Dedifferentiated amniotic fluid mesenchymal stem cell (primary cell): ENCODE measurements around the gene LBR.

ENCODE experiments used
- DNase-seq: peaks from one replicate; pipeline ENCODE4 v3.0.0-alpha.2; 2016; ENCODE audit errors: extremely low spot score

The LBR gene

DNA sequence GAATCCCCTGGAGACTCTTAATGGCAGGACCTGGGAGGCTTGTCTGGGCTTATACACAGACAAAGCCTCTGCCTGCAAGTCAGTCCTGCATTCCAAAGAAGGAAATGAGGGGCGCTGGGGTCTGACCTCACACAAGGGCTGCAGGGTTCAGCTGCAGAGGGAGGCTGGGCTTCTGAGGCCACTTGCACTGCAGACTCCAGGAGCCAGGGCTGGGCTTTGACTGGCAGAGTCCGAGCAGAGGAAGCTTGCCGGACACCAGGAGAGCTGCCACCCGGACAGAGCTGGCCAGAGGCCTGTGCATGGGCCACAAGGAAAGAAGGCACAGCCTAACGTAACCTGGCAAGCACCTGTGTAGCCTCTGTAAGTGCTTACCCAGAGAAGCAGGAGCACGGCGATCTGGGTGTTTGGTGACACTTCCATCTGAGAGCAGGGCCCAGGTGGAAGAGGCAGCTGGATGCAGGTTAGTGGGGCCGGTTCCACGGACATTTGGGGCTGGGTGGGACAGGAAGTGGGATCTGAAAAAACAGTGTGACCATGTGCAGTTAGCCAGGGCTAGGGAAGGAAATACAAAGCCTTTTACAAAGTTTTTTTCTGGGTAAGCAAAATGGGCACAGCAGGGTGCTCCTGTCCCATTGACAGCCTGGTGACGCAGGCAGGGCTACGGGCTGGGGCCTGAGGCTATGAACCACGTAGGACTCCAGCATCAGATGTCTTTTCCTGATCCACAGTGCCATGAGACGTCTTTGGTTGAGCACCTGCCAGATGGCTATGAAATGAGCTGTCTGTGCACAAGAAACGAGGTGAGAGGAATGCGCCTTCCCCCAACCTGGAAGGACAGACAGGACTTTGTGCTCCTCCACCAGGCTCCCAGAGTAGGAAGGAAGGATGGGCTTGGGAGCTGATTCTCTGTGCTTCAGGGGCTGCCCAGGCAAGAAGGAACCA lies 37.3 kb upstream of the LBR start:
- no peak for DNase-seq

DNA sequence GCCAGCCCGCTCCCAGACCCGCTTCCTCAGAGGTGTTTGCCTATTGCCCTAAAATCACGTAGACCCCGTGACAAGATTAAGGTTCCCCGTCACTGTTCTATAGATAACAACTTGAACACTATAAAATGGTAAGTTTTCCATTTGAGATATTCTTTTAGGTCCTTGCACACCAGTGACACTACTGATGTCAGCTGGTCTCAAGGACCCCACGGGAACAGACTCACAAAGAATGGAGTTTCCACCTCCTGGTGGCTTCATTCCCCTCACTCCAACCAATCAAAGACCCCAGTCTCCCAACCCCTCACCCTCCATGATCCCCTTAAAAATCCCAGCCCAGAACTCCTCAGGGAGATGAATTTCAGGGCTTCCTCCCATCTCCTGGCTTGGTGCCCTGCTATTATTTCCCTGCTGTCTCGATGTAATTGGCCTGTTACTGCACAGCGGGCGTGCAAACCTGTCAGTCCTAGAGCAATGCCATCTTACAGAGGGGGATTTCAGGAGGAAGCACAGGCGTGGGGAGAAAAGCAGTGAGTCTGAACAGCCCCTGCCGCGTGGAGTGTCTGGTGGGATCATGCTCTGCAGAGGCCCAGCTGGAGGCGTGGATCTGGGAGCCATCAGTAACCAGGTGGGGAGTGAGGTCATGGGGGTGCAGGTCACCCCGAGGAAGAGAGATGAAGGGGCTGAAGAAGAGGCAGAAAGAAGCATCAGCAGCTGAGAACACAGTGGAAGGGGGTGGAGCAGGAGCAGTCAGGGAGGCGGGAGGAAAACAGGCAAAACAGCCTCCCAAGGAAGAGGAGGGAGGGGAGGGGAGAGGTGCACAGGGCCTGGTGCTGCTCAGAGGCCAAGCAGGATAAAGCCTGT lies 35.1 kb upstream of the LBR start:
- DNase-seq, result no peak

DNA sequence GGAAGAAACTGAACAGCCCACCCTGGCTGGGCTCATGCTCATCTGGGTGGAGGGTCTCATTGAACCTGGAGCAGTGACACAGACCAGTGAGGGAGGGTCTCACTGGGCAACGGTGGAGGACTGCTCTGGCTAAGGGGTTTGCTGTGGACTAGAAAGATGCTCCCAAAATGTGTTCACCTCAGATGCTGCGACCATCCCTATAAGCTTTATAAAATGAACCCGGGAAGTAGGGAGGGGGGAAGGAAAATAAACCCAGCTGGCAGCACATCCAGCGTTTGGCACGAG lies 34.5 kb upstream of the LBR start:
- DNase-seq, result no peak

DNA sequence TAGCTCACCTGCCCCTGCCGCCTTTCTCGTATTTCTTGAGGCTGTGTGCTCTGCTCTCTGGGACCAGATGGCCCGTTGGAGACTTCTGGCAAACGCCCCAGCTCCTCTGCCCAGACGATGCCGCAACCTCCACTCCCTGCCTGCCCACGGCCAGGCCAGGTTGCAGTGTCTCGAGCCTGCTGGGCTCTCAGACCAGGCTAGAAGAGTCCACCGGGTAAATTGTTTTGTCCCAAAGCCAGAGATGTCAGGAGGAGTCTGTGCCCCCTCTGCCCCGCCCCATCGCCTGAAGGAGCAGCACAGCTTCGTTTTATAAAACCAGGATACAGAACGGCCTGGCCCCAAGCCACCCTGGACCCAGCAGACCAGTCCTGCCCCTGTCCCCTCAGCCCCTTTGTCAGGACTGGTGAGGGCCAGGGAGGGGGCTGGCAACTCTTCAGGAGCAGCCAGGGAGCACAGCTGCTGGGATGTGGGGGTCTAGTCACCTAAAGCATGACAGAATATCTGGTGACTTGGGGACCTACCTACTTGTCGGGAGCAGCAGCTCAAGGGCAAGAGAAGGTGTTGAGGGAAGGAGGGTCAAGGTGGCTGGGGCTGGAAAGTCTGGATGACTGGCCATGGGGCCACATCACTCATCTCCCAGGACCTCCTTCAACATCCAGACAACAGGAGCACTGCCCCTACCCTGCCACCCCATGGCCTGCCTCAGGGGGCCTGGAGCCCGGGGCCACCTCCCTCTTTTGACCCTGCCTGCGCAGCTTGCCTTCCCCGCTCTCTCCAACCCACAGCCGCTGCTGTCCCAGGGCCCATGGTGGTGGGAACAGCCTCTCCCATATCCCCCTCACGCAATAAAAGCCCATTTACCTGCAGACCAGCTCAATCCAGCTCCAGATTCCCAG lies 33.9 kb upstream of the LBR start:
- no peak for DNase-seq

DNA sequence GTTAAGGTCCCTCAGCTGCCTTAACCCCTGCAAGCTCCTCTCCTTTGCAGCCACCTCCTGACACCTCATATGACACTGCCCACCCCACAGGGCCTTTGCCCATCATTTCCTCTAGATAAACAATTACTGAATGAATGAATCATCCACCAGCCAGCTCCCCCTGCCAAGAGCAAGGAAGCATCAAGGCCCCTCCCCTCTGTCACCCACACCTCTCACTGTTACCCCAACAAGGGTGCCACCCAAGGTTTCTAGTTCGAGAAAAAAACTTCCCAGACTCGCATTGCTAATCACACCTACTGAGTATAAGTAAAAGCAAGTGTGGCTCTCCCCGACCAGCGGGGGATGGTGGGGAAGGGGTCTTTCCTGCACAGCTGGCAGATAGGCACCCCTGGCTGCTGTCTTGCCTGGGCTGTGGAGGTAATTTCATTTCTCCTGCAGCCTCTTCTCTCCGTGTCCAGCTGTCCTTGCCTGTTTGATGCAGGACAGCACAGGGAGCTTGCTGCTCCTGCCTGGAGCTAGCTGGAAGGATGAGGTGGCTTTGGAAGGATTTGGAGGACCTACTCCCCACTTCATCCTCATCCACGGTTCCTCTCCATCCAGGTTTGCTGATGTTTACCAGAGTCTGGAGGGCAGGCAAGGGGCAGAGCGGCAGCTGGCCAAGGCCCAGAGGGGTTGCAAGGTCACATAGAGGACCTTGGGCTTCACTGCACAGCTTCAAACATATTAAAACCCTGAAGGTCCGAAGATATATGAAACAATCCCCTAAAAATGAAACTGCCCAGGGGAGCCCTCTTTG lies 33.1 kb upstream of the LBR start:
- no peak for DNase-seq

DNA sequence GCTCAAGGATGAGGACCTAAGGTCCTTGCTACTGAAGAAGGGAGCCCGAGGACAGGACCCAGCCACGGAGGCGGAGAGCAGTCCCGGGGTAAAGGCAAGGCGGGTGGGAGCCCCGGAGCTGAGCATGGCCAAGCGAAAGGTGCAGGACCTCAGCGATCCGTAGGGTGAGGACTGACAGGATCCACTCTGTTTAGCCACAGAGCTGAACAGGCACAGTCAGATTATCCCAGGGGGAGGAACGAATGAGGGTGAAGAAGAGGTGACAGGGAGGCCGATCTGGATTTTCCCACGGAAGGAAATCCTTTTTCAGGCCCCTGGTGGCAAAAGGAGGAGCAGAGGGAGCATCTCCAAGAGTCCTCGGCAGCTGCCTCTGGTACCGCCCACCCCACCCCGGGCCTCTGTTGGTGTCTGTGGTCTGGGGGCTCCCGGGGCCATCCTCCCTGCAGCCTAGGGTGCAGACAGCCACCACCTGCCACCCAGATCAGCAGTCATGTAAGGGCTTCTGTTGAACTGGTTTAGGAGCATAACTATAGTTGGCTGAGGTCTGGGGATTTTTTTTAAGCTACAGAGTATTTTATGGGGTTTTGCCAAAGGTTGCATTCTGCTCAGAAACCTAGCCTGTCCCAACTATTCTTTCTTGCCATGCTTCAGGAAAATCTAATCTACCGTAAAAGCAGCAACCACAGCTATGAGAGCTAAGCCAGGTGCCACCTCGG lies 32.3 kb upstream of the LBR start:
- DNase-seq, result no peak

DNA sequence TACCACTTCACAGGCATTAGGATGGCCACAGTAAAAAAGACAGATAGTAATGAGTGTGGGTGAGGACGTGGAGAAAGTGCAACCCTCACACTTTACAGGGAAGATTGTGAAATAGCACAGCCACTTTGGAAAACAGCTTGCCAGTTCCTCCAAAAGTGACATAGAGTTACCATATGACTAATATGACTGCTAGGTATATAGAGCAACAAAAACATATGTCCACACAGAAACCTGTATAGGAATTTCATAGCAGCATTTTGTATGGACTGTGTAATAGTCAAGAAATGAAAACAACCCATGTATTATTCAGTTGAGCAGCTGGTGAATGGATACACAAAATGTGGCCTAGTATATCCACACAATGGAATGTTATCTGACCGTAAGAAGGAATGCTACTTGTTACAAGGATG lies 30.4 kb upstream of the LBR start:
- DNase-seq, result no peak

DNA sequence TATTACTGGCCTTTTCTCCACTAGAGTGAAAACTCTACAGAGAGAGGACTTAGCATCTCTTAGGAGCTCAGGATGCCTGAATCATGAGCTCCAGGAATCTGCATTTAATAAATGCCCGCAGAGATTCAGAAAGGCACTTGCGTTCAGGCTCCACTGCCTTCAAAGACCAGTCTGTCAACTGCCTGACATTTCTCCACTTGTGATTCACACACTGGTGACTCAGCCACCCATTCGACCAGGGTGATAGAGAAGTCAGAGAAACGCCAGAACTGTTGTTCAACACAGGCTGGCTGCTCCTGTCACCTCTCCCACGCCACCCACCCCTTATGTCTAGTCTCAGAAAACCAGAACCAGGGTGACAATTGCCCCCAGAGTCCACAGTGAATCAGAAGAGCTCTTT lies 26.9 kb upstream of the LBR start:
- DNase-seq, result peak; percentile 63

DNA sequence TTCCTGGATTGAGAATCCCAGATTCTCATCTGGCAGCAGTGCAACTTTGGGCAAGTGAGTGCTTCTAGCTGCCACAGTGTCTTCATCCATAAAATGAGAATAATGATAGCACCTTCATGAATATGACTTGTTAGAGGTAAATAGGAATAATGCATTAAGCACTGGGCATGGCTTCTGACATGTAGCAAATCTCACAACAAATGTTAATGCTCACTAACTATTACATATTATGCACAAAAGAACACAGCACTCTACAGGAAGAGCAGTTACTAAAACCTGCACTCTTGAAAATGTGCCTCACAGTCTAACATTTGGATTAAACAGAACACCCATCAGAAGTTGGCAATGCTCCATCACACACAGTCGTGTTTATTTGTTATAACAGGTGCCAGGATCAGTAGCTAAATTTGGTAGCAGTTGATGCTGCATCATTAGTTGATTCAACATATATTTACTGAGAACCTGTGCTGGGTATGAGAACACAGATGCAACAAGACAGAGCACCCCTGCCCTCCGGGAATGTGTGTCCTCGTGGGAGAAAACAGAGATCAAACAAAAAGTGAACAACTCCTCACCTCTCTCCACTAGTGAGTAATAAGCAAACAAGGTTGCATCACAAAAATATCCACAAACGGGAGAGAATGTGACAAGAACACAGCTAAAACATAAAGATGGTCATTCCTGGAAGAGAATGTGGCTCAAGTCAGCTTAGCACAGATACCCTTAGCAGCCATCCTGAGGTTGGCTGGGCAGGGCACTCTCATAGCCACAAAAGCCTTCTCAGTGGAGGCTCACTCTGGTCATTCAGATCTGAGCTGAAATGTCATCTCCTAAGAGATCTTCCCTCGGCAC lies 26.2 kb upstream of the LBR start:
- DNase-seq, result no peak

DNA sequence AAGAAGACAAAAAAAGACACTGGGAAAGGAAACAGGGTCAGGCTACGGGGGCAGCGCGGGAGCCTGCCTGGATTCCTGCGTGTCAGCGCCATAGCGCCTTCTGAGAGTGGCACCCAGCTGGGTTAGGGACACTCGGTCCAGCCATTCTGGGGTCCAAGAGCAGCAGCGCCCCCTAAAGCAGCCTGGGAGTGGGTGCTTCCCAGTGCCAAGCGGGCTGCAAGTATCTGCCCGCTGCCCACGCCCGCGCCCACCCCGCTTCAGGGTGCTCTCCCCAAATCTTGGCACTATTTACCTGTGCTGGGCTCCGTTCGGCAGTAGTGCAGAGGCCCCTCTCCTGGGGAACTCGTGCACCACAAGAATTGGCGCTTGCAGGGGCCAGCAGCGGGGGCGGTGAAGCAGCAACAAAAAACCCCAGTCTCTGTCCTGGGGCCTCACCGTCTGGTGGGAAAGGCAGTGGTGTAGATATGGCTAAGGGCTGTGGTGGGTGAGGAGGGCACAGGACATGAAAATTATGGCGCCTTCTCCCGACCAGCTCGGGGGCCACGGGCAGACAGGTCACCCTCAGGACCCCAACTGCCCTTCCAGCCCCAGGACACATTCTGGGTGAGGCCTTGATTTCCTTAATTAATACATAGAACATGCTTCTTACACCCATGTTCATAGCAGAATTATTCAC lies 24.1 kb upstream of the LBR start:
- no peak for DNase-seq

DNA sequence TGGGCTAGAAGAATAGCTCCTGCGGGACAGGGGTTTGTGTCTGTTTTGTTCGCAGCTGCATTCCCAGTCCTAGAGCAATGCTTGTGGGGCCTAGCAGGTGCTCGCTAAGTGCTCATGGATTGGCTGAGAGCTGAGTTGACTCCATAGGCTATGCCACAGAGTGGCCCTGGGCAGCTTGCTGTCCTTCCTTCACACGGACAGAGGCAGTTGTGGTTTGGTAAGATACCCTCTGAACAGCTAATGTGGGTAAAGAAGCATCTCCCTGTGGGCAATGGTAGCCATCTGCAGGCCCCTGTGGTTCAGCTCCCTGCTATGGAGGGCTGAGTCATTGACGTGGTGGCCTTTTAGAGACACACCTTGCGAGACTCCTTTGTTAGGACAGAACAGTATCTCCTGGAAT lies 23.5 kb upstream of the LBR start:
- no peak for DNase-seq

DNA sequence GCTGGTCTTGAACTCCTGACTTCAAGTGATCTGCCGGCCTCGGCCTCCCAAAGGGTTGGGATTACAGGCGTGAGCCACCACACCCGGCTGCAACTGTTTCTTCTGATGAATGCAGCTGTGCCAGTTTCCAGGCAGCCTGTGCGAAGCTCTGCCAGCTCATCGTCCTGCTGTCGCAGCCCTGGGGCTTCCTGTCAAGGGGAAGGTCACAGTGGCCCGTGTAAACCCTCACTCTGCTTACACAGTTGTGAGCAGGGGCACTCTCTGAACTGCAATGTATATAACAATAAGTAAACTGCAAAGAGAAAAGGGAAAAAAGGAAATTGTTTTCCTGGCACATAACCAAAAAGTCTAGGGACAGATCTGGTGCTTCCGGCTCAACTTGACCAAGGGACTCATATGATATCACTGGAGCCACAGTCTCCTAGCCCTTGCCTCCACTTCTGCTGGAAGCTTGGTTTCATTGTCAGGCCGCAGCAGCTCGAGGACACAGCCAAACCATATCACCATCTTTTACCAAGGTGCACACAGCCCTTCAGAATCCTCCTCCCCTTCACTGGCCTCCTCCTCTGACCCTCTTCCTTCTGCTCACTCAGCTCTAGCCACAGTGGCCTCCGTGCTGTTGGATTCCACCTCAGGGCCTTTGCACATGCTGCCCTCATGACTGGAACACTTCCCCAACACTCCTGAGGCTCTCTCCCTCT lies 22.8 kb upstream of the LBR start:
- DNase-seq, result no peak

DNA sequence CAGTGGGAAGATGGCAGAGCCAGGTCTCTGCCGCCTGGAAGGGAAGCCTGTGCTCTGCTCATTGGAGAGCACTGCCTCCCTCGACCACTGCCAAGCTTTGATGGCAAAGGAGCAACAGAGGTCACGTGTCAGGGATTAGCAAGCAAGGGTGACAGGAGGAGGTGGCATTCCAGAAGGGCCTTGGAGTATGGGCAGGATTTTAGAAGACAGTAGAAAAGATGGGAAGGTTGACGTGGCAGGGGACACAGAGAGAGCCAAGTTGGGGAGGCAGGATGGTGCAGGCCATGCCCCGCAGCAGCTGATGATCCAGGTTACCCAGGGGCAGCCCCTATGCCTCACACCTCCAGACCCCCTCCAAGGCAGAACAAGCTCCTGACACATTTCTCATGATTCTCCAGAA lies 21.9 kb upstream of the LBR start:
- no peak for DNase-seq

DNA sequence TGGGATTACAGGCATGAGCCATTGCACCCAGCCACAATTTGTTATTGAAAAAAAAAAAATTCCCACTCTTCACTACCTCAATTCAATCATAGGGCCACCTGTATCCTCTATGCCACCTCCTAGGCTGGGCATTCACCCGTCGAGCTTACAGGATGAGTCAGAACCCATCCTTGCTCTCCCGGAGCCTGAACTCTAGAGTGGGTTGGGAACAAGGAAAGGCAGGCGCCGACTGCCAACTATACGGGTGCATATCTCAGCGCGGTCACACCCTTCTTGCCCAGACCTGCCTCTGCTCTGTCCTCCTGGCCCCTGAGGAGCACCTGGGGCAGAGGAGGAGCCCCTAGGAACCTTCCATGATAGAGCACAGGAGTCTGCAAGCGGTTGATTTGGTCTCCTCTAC lies 21.4 kb upstream of the LBR start:
- DNase-seq, result no peak

DNA sequence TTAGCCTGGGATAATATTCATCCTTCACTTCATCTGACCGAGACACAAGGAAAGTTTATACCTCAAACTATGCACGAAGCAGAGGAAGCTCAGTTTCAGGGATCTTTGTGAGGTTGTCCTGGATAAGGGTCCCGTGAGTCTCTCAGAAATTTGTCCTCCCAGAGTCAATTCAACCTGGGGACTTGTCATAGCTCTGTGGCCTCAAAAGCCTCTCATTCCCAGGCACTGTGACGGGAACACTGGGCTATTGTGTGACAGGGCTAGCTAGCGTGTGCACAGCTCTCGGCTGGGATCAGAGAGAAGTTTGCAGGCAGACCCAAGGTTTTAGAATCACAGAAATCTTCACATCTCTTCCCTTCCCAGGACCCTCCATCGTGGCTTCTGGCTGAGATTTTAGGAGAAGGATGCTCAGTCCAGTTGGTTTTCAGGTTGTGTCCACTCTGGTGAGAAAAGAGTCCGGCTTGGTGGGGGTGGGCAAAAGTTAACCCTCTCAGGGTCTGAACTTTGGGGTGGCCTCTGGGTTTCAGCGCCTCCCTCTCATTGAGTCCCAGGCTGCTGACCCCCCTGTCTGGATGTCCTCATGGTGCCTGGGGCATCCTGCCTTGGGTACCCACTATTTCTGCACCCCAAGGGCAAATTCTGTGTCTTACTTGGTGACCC lies 20.4 kb upstream of the LBR start:
- DNase-seq, result no peak

DNA sequence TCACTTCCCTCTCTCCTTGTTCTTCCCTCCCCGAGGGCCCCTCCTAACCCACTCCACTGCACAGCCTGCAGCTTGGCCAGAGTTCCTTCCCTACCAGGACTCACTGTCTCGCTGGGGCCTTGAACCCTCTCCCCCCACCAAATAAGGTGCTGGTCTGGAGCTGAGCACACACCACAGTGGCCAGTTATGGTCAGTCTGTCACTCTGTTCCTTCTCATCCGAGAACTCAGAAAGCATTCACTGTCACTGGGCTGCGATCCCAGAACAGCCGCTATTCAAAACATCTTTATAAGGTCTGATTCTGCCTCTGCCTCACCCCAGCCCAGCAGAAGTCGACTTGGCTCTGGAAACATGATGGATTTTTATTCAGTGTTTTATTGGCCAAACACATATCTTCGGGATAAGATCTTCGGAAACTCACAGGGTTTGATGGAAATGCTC lies 19.8 kb upstream of the LBR start:
- no peak for DNase-seq

DNA sequence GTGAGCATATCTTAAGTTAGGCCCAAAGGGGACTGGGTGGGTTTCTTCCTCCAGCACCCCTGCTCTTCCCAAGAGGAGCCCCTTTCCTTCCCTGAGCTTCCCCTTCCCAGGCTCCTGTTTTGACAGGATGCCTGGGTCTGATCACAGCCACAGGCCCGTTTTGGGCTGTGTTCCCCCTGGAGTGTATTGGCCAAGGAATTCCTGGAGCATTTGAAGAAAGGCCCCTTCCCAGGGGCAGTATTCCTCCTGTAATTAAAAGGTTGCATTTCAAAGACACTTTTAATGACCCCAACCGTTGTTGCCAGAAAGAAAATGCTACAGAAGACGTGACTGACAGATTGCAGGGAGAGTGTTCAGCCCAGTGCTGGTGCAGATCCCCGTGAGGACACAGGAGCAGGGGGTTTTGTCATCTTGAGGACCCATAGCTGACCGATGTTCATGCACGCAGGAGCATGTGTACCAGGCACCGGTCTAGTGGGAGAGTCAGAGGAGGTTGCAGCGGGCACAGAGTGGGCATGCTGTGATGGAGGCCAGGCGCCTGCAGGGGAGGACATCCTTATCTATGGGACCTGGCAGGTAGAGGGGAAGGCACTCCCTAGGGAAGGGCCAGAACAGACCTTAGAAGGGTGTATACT lies 19.3 kb upstream of the LBR start:
- DNase-seq, result no peak

DNA sequence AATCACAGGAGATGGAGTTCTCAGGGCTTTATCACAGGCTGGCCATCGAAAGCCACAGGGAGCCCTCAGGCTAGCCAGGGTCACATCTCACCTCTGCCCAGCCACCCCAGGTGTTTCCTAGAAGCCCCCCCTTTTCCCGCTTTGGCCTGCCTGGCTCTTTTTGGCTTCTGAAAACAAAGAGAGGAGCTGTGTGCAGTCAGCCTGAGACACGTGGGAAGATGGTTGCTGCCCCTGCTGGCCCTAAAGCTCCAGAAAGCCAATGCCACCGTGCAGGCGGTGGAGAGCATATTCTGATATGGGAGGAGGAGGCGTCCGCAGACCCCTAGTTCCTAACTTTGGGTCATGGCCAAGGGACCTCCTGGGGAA lies 18.7 kb upstream of the LBR start:
- DNase-seq, result no peak
